WTC11 (cell line): Measurements from ENCODE around the gene ABCC9. TPM values are rescaled to one million over a fixed set of nuclear protein-coding genes. Genes with fewer than 3 reads are reported as not detected.

ENCODE experiments used
- AFF4 ChIP-seq: sonication (generic); formaldehyde crosslinking; IDR thresholded peaks from 2 replicates; pipeline ENCODE4 v1.8.1; 2023; ENCODE audit warnings: mild to moderate bottlenecking, missing genetic modification reagents, borderline replicate concordance
- CBFB ChIP-seq: sonication (generic); formaldehyde crosslinking; IDR thresholded peaks from 2 replicates; pipeline ENCODE4 v1.8.1; 2022; ENCODE audit warnings: mild to moderate bottlenecking, low read depth, missing genetic modification reagents
- CTCF ChIP-seq: fragments of 200-600 bp; IDR thresholded peaks from 2 replicates; pipeline ENCODE4 v1.8.0; 2022; ENCODE audit warnings: antibody characterized with exemption
- E2F4 ChIP-seq: sonication (generic); formaldehyde crosslinking; IDR thresholded peaks from 2 replicates; pipeline ENCODE4 v1.8.1; 2022; ENCODE audit warnings: low read depth, mild to moderate bottlenecking, moderate library complexity, missing genetic modification reagents, borderline replicate concordance
- E2F5 ChIP-seq: sonication (generic); formaldehyde crosslinking; IDR thresholded peaks from 2 replicates; pipeline ENCODE4 v1.8.1; 2022; ENCODE audit warnings: mild to moderate bottlenecking, moderate library complexity, missing genetic modification reagents
- ELF4 ChIP-seq: sonication (generic); formaldehyde crosslinking; IDR thresholded peaks from 2 replicates; pipeline ENCODE4 v1.8.1; 2022; ENCODE audit warnings: low read depth, mild to moderate bottlenecking, moderate library complexity, missing genetic modification reagents
- ERG ChIP-seq: fragments of 250-450 bp; sonication (Bioruptor Pico); IDR thresholded peaks from 2 replicates; pipeline ENCODE4 v1.8.0; 2021; ENCODE audit warnings: mild to moderate bottlenecking
- HMGXB4 ChIP-seq: sonication (generic); formaldehyde crosslinking; IDR thresholded peaks from 2 replicates; pipeline ENCODE4 v1.8.1; 2023; ENCODE audit warnings: mild to moderate bottlenecking, moderate library complexity, missing genetic modification reagents
- MXD4 ChIP-seq: fragments of 250-450 bp; sonication (Bioruptor Pico); IDR thresholded peaks from 2 replicates; pipeline ENCODE4 v1.8.0; 2021; ENCODE audit warnings: mild to moderate bottlenecking, moderate library complexity, borderline replicate concordance
- OVOL2 ChIP-seq: fragments of 250-450 bp; sonication (Bioruptor Pico); IDR thresholded peaks from 2 replicates; pipeline ENCODE4 v1.9.0; 2021; ENCODE audit warnings: mild to moderate bottlenecking, borderline replicate concordance
- PRDM15 ChIP-seq: sonication (generic); formaldehyde crosslinking; IDR thresholded peaks from 2 replicates; pipeline ENCODE4 v1.8.0; 2022; ENCODE audit warnings: missing genetic modification reagents
- SOX15 ChIP-seq: fragments of 250-450 bp; sonication (Bioruptor Pico); IDR thresholded peaks from 2 replicates; pipeline ENCODE4 v1.9.0; 2021; ENCODE audit warnings: mild to moderate bottlenecking
- TEAD4 ChIP-seq: sonication (generic); formaldehyde crosslinking; IDR thresholded peaks from 2 replicates; pipeline ENCODE4 v1.8.0; 2022; ENCODE audit warnings: mild to moderate bottlenecking, missing genetic modification reagents
- ZNF423 ChIP-seq: fragments of 250-450 bp; sonication (Bioruptor Pico); IDR thresholded peaks from 2 replicates; pipeline ENCODE4 v2.1.2; 2022; ENCODE audit warnings: mild to moderate bottlenecking, moderate library complexity
- total RNA-seq: library from RNA; stranded (reverse); gene quantifications from 3 replicates; pipeline ENCODE4 v1.2.3, GENCODE V29; 2021

ABCC9 gene
- total RNA-seq, 1 experiment from 2014 or later: 0.04 TPM

- no peak for TF ChIP-seq AFF4 (CRISPR knock-in tag)
- no peak for TF ChIP-seq PRDM15 (CRISPR knock-in tag)
- no peak for TF ChIP-seq MXD4 (CRISPR knock-in tag)
- no peak for TF ChIP-seq OVOL2 (CRISPR knock-in tag)
- no peak for TF ChIP-seq TEAD4 (CRISPR knock-in tag)
- 0 out of 2 replicates have a peak, but pooled peaks have one; percentile 10 for TF ChIP-seq CTCF
- no peak for TF ChIP-seq SOX15
- TF ChIP-seq E2F5 (CRISPR knock-in tag): no peak
- TF ChIP-seq ERG (CRISPR knock-in tag): no peak
- no peak for TF ChIP-seq ELF4 (CRISPR knock-in tag)
- no peak for TF ChIP-seq E2F4 (CRISPR knock-in tag)
- no peak for TF ChIP-seq CBFB (CRISPR knock-in tag)
- peak; percentile 67; the same call in 1 of the 2 replicates for TF ChIP-seq HMGXB4 (CRISPR knock-in tag)
- peak; percentile 26; the same call in 1 of the 2 replicates for TF ChIP-seq ZNF423 (CRISPR knock-in tag)
Observed at GRCh38 chr12:21773263-21773741, 167.9 kb downstream of the ABCC9 start (continued).
